ENCODE results near the gene ZP1.
"Not testable (repeated sequence)": the region's sequence is repeated elsewhere in the genome, so short reads cannot be mapped to it uniquely, and the experiment has no call there.

Gene ZP1, protein sequence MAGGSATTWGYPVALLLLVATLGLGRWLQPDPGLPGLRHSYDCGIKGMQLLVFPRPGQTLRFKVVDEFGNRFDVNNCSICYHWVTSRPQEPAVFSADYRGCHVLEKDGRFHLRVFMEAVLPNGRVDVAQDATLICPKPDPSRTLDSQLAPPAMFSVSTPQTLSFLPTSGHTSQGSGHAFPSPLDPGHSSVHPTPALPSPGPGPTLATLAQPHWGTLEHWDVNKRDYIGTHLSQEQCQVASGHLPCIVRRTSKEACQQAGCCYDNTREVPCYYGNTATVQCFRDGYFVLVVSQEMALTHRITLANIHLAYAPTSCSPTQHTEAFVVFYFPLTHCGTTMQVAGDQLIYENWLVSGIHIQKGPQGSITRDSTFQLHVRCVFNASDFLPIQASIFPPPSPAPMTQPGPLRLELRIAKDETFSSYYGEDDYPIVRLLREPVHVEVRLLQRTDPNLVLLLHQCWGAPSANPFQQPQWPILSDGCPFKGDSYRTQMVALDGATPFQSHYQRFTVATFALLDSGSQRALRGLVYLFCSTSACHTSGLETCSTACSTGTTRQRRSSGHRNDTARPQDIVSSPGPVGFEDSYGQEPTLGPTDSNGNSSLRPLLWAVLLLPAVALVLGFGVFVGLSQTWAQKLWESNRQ

DNA sequence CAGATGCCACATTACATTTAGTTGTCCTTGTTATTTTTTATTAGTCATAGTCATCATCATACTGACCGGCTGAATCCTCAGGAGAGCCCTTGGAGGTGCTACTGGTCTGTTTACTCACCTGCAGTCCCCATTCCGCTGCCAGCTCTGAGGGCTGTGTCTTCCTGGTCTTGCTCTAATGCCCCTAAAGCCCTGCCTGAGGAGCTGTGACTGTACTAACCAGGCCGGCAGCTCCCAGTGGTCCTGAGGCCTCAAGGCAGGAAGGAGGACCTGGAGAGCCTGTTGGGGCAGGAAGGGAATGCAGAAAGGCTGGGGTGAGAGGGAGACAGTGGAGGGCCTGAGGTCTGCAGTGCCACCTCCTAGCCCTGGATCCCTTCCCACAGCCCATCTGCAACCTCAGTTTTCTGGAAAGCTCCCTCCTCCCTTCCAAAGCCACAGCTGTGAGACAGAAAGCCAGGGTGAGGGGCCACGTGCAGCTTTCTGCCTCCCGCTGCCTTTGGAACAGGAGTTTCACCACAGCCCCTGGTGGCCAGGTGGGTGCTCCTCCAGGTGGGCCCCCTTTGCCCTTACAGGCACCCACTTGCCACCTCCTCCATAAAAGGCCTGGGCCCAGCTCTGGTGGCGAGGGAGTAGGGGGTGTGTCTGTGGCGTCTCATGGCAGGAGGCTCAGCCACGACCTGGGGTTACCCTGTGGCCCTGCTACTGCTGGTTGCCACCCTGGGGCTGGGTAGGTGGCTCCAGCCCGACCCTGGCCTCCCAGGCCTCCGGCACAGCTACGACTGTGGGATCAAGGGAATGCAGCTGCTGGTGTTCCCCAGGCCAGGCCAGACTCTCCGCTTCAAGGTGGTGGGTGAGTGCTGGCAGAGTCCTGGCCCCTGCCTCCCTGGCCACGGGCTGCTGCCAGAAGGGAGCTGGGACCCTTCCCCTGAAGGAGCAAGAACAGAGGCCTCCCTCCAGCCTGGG, at the start of gene ZP1:
Gene ZP1 (plus strand): TSS at position 632 of the 960 bp plus-strand sequence. CDS start 20 bp downstream, at position 652.
- peak in 1 of 2 experiments; percentile 58 for DNase-seq (ENCODE audit: low read depth in 1 of 2, low spot score in 1 of 2)
- in situ Hi-C loops (cut with HindIII; ENCODE audit: low pct_unique_long_range_greater_than_20kb, low sequenced_read_pairs) = no loop called here
- TF ChIP-seq JUND (IDR thresholded peaks at IDR 0.05; ENCODE audit: low read depth) = no peak

DNA sequence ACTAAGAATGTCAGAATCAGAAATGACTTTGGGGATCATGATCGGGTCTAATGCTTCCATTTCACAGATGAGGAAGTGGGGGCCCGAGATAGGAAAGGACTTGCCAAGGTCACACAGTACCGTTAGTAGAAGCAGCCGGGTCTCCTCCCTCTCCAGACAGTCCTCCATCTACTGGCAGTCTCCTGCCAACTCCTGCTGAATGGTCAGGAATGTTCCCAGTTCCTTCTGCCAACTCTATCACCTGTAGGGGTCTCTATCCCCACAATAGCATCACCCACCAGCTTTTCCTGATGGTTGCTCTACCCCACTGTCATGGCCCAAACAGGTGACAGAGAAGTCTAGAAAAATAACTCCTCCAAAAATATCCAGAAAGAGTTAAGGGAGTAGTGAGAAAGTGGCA, 49.3 kb upstream of the ZP1 start:
- in situ Hi-C loops (cut with HindIII; ENCODE audit: low pct_unique_long_range_greater_than_20kb, low sequenced_read_pairs) = no loop called here
- DNase-seq (ENCODE audit: low read depth in 1 of 2, low spot score in 1 of 2) = no peak
- TF ChIP-seq JUND (IDR thresholded peaks at IDR 0.05; ENCODE audit: low read depth) = no peak

DNA sequence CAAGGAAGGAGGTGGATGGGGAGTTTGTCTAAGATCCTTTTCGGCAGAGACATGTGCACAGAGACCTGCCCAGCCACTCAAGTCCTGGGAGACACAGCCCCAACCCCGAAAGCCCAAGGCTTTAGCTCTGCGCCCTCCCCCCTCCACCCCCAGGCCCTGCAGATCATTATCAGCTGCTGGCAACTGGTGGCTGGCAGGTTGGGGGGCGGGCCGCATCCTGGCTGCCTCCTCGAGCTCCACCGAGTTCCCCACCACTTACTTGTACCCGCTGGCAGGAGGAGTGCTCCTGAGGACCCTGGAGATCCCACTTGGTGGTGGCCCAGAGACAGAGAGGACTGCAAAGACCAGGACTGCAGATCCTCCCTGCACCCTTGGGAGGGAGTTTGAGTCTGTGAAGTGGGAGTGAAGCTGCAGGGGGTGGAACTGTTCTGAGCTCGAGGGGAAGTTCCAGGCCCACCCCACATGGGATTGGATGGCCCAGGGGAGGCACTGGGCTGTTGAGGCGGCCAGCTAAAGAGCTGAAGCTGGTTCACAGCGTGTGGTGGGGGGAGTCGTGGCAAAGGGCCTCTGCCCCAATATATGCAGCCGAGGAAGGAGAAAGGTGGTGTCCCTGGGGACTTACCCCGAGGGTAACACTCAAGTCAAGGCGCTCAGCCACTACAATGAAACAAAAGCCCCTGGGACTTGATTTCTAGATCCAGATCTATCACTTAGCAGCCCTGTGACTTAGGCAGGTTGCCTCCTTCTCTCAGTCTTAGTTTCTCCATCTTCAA, 45.3 kb upstream of the ZP1 start:
- DNase-seq (ENCODE audit: low read depth in 1 of 2, low spot score in 1 of 2) = no peak
- TF ChIP-seq JUND (IDR thresholded peaks at IDR 0.05; ENCODE audit: low read depth) = no peak
- in situ Hi-C loops (cut with HindIII; ENCODE audit: low pct_unique_long_range_greater_than_20kb, low sequenced_read_pairs) = no loop called here

DNA sequence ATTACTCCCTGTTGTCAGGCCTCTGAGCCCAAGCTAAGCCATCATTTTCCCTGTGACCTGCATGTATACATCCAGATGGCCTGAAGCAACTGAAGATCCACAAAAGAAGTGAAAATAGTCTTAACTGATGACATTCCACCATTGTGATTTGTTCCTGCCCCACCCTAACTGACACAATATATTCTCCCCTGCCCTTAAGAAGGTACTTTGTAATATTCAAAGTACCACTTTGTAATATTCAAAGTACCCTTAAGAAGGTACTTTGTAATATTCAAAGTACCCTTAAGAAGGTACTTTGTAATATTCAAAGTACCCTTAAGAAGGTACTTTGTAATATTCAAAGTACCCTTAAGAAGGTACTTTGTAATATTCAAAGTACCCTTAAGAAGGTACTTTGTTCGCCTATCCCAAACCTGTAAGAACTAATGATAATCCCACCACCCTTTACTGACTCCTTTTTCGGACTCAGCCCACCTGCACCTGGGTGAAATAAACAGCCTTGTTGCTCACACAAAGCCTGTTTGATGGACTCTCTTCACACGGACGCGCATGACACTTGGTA, 43.5 kb upstream of the ZP1 start:
- DNase-seq (ENCODE audit: low read depth in 1 of 2, low spot score in 1 of 2); in situ Hi-C loops (cut with HindIII; ENCODE audit: low pct_unique_long_range_greater_than_20kb, low sequenced_read_pairs): not testable (repeated sequence)

DNA sequence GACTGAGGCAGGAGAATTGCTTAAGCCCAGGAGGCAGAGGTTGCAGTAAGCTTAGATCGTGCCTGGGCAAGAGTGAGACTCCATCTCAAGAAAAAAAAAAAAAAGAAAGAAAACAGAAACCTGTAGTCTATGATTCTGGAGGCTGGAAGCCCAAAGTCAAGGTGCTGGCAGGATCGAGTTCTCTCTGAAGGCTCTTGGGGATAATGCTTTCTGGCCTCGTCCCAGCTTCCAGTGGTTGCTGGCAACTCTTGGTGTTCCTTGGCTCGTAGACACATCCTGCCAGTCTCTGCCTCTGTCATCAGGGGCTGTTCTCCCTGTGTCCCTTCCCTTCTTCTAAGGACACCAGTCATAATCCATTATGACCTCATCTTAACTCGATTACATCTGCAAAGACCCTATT, 42.2 kb upstream of the ZP1 start:
- DNase-seq (ENCODE audit: low read depth in 1 of 2, low spot score in 1 of 2) = peak in 1 of 2 experiments; percentile 52
- TF ChIP-seq JUND (IDR thresholded peaks at IDR 0.05; ENCODE audit: low read depth) = no peak
- in situ Hi-C loops (cut with HindIII; ENCODE audit: low pct_unique_long_range_greater_than_20kb, low sequenced_read_pairs) = no loop called here

DNA sequence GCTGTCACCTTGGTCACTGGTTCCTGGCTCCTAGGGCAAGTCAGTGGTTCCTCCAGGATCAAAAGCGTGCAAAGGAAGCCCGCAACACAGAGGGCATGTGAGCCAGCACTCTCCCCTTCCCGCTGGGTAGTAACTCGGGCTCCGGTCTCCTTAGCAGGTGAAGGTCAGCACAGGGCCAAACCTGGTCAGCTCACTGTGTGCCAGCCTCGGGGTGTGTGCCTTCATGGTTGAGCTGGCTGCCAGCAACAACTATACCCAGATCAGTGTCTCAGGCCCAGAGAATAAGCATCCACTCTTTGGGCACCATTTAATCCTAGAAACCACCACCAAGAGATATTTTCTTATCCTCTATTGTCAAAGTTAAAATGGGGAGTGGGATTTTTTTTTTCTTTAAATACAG, 41.6 kb upstream of the ZP1 start:
- DNase-seq (ENCODE audit: low read depth in 1 of 2, low spot score in 1 of 2) = peak in 1 of 2 experiments; percentile 62
- TF ChIP-seq JUND (IDR thresholded peaks at IDR 0.05; ENCODE audit: low read depth) = no peak
- in situ Hi-C loops (cut with HindIII; ENCODE audit: low pct_unique_long_range_greater_than_20kb, low sequenced_read_pairs) = no loop called here

DNA sequence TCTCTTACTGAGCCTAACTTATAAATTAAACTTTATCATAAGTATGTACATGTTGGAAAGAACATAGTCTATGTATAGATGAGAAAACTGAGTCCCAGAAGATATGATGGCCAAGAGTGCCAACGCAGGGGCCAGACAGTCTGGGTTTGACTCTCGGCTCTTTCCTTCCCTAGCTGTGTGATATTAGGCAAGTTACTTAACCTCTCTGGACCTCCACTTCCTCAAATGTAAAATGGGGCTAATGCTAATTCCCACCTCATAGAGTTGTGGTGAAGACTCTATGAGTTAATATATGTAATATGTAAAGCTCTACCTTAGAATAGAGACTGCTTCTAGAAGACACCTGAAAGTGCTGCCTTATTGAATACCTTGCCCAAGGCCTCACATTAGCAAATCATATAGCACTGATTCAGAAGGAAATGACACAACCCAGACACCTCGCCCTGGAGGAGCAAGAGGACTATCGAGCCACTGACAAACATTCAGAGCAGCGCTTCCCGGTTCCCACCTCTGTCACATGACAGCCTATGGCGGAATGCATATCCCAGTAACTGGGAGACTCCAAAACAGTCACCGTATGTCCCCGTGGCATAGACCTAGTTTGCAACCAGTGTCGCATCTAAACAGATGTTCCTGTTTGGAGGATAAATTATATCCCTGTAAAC, 36.7 kb upstream of the ZP1 start:
- no peak for DNase-seq (ENCODE audit: low read depth in 1 of 2, low spot score in 1 of 2)
- TF ChIP-seq JUND (IDR thresholded peaks at IDR 0.05; ENCODE audit: low read depth) = no peak
- in situ Hi-C loops (cut with HindIII; ENCODE audit: low pct_unique_long_range_greater_than_20kb, low sequenced_read_pairs) = no loop called here

DNA sequence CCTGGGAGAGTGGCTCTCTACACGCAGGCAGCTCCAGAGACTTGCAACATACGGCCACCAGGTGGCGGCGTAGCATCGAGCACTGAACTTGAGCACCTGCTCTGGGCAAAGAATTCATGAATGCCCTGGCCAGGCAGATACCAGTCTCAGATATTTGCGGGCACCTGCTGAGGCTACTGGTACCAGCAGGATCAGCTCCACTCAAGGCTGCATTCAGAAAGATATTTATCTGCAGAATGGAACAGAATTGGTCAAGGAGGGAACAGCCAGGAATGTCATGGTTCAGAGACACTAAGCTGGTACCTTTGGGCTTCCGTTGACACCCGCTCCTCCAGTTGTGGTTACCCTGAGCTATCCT, 36.2 kb upstream of the ZP1 start:
- no peak for TF ChIP-seq JUND (IDR thresholded peaks at IDR 0.05; ENCODE audit: low read depth)
- DNase-seq (ENCODE audit: low read depth in 1 of 2, low spot score in 1 of 2) = peak; percentile 84 to 92
- in situ Hi-C loops (cut with HindIII; ENCODE audit: low pct_unique_long_range_greater_than_20kb, low sequenced_read_pairs) = no loop called here

DNA sequence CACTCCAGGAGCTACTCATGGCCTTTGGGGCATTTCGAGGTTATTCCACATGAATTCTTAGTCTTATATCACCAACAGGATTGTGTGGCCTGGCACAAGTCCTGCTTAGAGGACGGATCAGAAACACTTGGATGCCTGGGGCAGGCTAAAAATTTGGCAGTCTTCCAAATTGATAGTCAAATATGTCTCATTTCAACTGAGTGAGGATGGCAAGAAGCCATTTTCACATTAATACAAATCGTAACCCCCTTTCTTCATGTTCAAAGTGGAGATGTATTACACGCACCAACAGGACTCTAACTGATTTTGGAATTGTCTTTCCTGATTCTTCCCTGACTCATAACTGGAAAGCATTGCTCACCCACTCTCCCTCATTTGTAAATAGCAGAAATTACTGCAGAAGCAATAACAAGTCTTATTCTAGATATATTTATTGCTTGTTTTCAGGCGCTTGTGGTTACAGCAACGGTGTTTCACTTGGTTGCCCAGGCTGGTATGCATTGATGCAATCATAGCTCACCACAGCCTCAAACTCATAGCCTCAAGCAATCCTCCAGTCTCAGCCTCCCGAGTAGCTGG, 35.8 kb upstream of the ZP1 start:
- peak in 1 of 2 experiments; percentile 63 for DNase-seq (ENCODE audit: low read depth in 1 of 2, low spot score in 1 of 2)
- in situ Hi-C loops (cut with HindIII; ENCODE audit: low pct_unique_long_range_greater_than_20kb, low sequenced_read_pairs) = no loop called here
- TF ChIP-seq JUND (IDR thresholded peaks at IDR 0.05; ENCODE audit: low read depth) = no peak

DNA sequence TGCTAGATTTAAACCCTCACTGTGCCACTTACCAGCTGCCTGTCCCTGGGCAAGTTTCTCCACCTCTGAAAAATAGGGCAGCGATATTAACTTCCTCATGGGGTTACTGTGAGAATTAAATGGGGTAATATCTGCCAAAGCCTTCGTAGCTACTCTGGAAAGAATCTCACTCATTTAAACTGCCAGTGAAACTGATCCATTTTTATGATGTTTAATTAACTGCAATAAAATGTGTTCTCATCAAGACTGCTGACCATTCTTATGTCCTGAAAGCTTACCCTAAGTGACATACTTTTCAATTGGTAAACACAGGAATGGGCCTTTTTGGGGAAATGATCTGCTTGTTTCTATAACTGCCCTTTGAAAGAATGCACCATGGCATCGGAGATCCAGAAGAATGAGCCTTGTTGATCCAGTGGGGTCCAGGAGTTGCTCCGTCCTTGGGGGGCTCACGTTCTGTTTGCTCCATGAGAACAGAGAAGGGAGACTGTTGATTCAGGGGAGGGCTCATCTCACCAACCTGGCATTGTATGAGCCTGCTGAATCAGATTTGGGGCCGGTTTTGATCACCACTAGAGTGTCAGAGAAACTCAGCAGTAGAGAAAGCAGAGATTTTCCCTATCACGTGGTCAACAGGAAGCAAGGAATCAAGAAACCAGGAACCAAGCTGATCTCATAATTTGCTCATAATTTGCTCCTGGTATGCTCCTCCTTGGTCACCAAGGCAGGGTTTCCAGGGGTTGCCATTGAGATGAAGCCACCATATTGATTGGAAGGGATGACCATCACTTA, 32.4 kb upstream of the ZP1 start:
- no peak for DNase-seq (ENCODE audit: low read depth in 1 of 2, low spot score in 1 of 2)
- in situ Hi-C loops (cut with HindIII; ENCODE audit: low pct_unique_long_range_greater_than_20kb, low sequenced_read_pairs) = no loop called here
- no peak for TF ChIP-seq JUND (IDR thresholded peaks at IDR 0.05; ENCODE audit: low read depth)
